HepG2 (cell line): ENCODE data around the gene CD151.

ENCODE experiments used
- ATF3 ChIP-seq: sonication (generic); formaldehyde crosslinking; IDR thresholded peaks from 2 replicates; pipeline ENCODE4 v1.4.0; 2020; ENCODE audit warnings: missing genetic modification reagents
- ATM ChIP-seq: fragments of 450-650 bp; IDR thresholded peaks from 2 replicates; pipeline ENCODE4 v1.7.1; 2017; ENCODE audit warnings: mild to moderate bottlenecking, borderline replicate concordance
- BCL3 ChIP-seq: sonication (generic); formaldehyde crosslinking; IDR thresholded peaks from 2 replicates; pipeline ENCODE4 v1.5.1; 2020; ENCODE audit warnings: mild to moderate bottlenecking, missing genetic modification reagents, moderate library complexity
- CCAR2 ChIP-seq: fragments of 200-400 bp; formaldehyde crosslinking; optimal IDR thresholded peaks from 2 replicates; pipeline ENCODE3; 2018; ENCODE audit warnings: low read depth, mild to moderate bottlenecking, low read length, moderate library complexity
- CTCF ChIP-seq: sonication (generic); formaldehyde crosslinking; IDR thresholded peaks from 2 replicates; pipeline ENCODE4 v1.5.0; 2020; ENCODE audit warnings: mild to moderate bottlenecking, missing genetic modification reagents, moderate library complexity
- MAX ChIP-seq: IDR thresholded peaks from 2 replicates; pipeline ENCODE4 v1.6.1; 2012; ENCODE audit warnings: inconsistent platforms
- SAFB2 ChIP-seq: sonication (generic); formaldehyde crosslinking; IDR thresholded peaks from 2 replicates; pipeline ENCODE4 v1.5.1; 2020; ENCODE audit warnings: missing genetic modification reagents, low read depth, mild to moderate bottlenecking, borderline replicate concordance
- SKI ChIP-seq: fragments of 450-650 bp; IDR thresholded peaks from one replicate; pipeline ENCODE4 v1.6.1; 2018; ENCODE audit warnings: mild to moderate bottlenecking; ENCODE audit not compliant: partially characterized antibody
- SUZ12 ChIP-seq: fragments of 150-350 bp; IDR thresholded peaks from 2 replicates; pipeline ENCODE4 v1.6.1; 2014; ENCODE audit warnings: low read depth, low read length
- YY1 ChIP-seq: IDR thresholded peaks from 2 replicates; pipeline ENCODE4 v1.6.1; 2011; ENCODE audit warnings: low read length, low read depth, moderate library complexity, mild to moderate bottlenecking; ENCODE audit not compliant: insufficient read depth, insufficient replicate concordance
- ZBTB34 ChIP-seq: sonication (generic); formaldehyde crosslinking; IDR thresholded peaks from 2 replicates; pipeline ENCODE4 v1.8.0; 2022; ENCODE audit warnings: mild to moderate bottlenecking, missing genetic modification reagents
- ZNF792 ChIP-seq: IDR thresholded peaks from 2 replicates; pipeline ENCODE4 v1.6.1; 2016
- ZZZ3 ChIP-seq: sonication (generic); formaldehyde crosslinking; IDR thresholded peaks from 2 replicates; pipeline ENCODE4 v1.4.0; 2020; ENCODE audit warnings: missing genetic modification reagents, mild to moderate bottlenecking, borderline replicate concordance

GRCh38 chr11:818396-819128 is 14.2 kb upstream of the CD151 start, which contains the start of gene PNPLA2:
- TF ChIP-seq MAX (no peak), SAFB2 (CRISPR knock-in tag) (no peak), CCAR2 (no peak), ATF3 (CRISPR knock-in tag) (peak; percentile 92), BCL3 (CRISPR knock-in tag) (no peak), CTCF (no peak), ZNF792 (CRISPR knock-in tag) (no peak), SKI (no peak), ZBTB34 (CRISPR knock-in tag) (no peak), ATM (no peak), ZZZ3 (CRISPR knock-in tag) (no peak), YY1 (no peak), SUZ12 (no peak)
